GM12873 (cell line): Measurements from ENCODE around the gene PPCDC.

Experiments
- CTCF ChIP-seq: IDR thresholded peaks from 2 replicates; pipeline ENCODE4 v1.5.1; 2012; ENCODE audit warnings: low read depth, mild to moderate bottlenecking, moderate library complexity, low read length, control low read depth; ENCODE audit not compliant: insufficient read depth; ENCODE audit errors: missing control alignments

The PPCDC gene

GRCh38 chr15:75082689-75083088 lies 59.3 kb downstream of the PPCDC start:
- TF ChIP-seq CTCF = no peak

GRCh38 chr15:75089456-75090387 lies 66.3 kb downstream of the PPCDC start:
- TF ChIP-seq CTCF = no peak

GRCh38 chr15:75090388-75090734 lies 67.0 kb downstream of the PPCDC start:
- TF ChIP-seq CTCF = no peak

GRCh38 chr15:75091814-75092213 lies 68.4 kb downstream of the PPCDC start:
- no peak for TF ChIP-seq CTCF

- no peak for TF ChIP-seq CTCF
Measured at GRCh38 chr15:75095594-75095993, 72.2 kb downstream of the PPCDC start.

GRCh38 chr15:75097939-75098338 lies 74.5 kb downstream of the PPCDC start:
- TF ChIP-seq CTCF = no peak

GRCh38 chr15:75098404-75098803 lies 75.0 kb downstream of the PPCDC start:
- TF ChIP-seq CTCF = no peak
